GM19397 (cell line): ENCODE measurements around the gene WASF3.

Experiments
- ATAC-seq: cut with Tn5 transposase; IDR thresholded peaks from one replicate; pipeline ENCODE4 v1.9.1; 2021; ENCODE audit warnings: mild to moderate bottlenecking, moderate library complexity; ENCODE audit not compliant: unreplicated experiment

Gene WASF3, protein sequence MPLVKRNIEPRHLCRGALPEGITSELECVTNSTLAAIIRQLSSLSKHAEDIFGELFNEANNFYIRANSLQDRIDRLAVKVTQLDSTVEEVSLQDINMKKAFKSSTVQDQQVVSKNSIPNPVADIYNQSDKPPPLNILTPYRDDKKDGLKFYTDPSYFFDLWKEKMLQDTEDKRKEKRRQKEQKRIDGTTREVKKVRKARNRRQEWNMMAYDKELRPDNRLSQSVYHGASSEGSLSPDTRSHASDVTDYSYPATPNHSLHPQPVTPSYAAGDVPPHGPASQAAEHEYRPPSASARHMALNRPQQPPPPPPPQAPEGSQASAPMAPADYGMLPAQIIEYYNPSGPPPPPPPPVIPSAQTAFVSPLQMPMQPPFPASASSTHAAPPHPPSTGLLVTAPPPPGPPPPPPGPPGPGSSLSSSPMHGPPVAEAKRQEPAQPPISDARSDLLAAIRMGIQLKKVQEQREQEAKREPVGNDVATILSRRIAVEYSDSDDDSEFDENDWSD

DNA sequence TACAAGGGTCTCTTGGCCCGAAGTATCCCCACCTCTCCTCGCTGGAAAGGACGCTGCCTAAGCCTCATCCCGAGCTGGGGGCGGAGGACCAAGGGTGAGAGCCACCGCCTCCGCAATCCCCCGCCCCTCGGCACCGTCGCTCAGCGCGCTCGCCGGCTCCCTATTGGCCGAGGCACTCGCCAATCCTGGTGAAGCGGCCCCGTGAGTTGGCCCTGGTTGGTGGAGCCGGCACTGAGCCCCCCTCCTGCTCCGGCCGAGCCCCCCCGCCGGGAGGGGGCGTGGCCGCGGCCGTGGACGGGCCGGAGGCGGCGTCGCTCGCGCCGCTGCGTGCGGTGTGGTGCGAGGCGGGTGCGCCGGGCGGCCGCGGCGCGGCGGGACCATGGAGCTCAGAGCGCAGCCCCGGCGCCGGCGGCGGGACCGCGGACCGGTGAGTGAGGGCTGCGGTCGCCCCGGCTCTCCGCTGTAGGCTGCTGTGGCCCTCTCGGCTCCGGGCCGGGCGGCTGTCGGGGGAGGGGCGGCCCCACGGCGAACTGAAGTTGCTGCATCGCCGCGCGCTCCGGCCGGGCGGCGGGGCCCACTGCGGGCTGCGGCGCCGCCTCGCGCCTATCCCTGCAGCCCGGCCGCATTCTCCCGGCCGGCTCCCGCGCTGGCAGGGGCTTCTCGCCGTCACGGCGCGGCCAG lies at the start of gene WASF3:
Gene WASF3, plus strand, starts transcription at position 291 of the 681 bp plus-strand sequence. CDS start 84,588 bp downstream, outside the sequence.
- peak; percentile 95 for ATAC-seq

GRCh38 chr13:26508885-26509284 lies 48.6 kb upstream of the WASF3 start:
- no peak for ATAC-seq

GRCh38 chr13:26509491-26509890 lies 48.0 kb upstream of the WASF3 start:
- no peak for ATAC-seq

DNA sequence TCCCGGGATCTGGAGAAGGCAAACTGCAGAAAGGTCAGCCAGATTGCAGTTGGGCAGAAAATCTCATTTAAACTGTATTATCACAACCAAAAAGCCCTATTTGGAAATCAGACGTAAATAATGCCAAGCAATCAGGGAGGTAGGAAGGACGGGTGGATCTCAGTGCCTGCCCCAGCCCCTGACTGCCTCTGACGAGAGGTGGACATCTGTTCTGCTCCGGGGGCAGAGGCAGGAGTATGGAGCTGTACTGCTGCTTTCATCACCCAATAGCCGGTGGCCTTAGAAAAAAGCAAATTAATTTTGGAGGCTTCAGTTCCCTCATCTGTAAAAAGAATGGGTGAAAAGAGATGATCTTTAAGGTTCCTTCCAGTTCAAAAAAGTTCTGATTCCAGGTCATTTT lies 43.6 kb upstream of the WASF3 start:
- ATAC-seq = no peak

GRCh38 chr13:26515721-26516120 lies 41.8 kb upstream of the WASF3 start:
- no peak for ATAC-seq

DNA sequence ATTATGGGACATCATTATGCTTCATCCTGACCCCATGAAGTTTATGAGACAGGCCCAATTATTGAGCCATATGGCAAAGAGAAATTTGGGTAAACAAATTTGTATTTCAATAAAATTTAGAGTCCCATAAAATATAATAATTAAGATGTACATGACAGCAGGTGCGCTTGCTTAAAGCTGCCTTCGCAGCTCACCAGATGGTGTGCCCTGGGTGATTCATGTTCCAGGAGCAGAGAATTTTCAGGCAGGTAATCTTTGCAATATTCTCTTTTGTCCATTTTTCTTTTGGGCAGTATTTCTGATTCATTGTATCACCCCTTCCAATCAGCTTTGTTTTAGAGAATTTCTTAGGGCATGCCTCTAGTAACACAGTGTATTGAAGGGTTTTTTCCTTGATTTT lies 39.5 kb upstream of the WASF3 start:
- no peak for ATAC-seq

- no peak for ATAC-seq
Observed at GRCh38 chr13:26518451-26518959, 39.0 kb upstream of the WASF3 start.

DNA sequence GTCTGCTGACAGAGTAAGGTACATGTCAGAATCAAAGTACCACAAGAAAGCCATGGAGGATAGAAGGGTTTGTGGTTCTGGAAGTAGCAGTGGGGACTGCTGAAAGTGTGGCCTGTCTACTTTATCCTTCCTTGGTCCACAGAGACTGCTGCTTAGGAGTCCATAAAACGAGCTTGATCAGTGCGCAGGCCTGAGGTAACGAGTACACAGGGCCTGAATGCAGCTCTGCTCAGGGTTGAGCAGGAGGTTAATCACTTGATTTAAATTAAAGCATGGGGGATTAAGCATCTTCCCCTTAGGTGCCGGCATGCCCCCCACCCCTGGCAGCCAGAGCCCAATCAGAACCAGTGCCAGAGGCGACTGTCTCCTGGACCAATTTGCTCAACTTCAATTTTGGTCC lies 34.9 kb upstream of the WASF3 start:
- no peak for ATAC-seq

- ATAC-seq = no peak
Observed at GRCh38 chr13:26523007-26523406, 34.5 kb upstream of the WASF3 start.

DNA sequence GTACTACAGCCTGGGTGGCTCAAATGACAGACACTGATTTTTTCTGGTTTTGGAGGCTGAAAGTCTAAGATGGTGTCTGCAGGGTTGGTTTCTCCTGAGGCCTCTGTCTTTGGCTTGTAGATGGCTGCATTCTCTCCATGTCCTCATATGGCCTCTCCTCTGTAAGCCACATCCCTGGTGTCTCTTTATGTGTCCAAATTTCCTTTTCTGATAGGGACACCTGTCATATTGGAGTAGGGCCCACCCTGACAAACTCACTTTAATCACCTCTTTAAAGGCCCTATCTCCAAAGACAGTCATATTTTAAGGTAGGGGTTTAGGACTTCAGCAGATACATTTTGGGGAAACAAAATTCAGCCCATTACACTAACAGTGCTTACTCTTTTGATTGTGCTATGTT lies 32.0 kb upstream of the WASF3 start:
- ATAC-seq = no peak

GRCh38 chr13:26526702-26527216 lies 30.7 kb upstream of the WASF3 start:
- ATAC-seq = no peak

DNA sequence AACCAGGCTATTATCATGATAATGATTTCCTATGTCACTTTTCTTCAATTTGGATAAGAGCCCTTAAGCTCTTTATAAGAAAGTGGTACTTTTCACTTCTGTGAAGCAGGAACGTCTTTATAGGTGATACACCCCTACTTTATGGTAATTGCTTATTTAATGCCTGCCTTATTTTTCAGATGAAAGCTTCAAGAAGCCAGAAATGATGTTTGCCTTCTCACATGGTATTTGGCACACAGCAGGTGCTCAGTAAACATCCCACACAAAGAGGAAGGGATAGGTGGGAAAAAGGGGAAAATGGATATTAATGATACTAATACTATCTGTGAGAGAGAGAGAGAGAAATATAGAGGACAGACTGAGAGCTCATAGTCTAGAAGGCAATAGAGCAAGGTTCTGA lies 29.0 kb upstream of the WASF3 start:
- no peak for ATAC-seq

- ATAC-seq = no peak
Observed at GRCh38 chr13:26529441-26529840, 28.0 kb upstream of the WASF3 start.

GRCh38 chr13:26531742-26532141 lies 25.7 kb upstream of the WASF3 start:
- no peak for ATAC-seq

DNA sequence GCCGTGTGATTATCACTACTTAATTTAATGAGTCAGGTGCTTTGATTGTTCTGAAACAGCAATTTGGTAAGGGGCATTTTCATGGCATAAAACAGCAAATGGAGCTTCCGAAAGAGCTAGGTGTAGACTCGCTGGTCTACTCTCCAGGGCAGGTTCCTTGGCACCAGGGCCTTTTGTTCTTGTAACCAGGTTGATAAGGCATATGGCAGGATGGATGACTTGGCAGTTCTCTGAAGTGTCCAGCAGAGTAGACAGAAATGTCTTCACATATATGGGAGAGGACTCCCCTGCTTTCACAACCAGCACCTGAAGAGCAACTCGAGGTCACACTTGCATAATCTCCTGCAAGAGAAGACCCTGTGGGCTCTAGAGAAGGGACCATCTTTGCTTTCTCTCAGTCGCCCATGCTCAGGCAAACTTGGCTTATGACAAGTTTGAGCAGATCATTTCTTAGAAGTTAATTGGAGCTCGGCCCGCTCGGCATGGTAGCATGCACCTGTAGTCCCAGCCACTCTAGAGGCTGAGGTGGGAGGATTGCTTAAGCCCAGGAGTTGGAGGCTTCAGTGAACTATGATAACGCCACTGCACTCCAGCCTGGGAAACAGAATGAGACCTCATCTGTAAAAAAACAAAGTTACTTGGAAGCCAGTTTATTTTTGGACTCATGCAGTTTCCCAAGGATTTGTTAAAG lies 23.3 kb upstream of the WASF3 start:
- ATAC-seq = no peak

- no peak for ATAC-seq
Observed at GRCh38 chr13:26538363-26539317, 18.8 kb upstream of the WASF3 start.

DNA sequence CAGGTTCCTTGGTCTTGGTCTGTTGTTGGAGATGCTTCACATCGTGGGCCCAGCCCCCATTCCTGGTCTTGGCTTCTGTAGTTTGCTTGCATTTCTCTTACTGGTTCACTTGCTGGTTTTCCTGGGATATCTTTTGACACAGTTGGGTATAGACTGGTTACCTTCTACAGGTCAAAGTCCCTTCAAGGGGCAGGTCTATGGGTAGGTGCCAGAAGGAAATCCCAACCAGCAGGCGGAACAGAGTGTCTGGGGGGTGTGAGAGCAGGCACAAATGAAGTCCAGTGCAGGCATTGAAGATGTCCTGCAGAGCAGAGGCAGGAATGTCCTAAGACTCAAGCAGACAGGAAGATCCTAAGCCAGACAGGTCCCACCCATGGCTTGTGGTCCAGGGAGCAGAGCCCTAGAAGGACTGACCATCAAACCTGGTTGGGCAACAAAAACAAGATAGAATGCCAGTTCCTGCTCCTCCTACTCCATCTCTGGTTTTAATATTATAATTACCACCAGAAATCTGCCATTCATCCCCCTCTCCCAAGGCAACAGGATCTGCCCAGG lies 17.7 kb upstream of the WASF3 start:
- ATAC-seq = no peak

DNA sequence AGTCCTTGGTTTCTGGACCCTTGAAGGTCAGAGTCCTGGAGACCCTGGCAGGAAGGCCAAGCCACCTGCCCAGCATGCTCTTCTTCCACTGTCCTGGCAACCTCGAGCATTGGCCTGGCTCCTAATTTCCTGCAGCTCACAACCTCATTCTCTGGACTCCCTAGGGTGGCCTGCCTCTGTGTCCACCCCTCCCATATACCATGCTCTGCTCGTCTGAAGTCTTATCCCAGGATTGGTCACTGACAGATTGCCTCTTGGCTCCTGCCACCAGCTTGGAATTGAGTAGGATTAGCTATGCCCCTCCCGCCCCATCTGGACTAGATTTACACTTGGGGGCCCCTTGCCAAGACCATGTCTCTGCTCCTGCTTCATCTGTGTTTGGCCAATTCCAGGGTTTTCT lies 17.1 kb upstream of the WASF3 start:
- ATAC-seq = no peak

DNA sequence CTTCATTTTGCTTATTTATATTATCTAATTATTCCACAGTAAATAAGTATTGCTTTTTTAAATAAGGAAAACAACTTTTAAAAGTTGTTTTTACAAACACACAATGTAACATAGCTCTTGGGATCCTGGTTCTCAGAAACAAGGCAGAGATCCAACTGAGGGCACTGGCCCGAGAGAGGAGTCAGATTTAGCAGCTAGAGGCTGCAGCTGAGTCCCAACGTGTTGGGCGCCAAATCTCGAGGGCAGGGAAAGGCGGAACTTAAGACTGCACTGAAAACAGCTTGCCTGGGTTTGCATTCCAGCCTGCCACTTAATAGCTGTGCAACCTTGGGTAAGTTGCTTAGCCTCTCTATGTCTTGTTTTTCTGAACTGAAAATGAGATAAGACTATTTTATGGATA lies 16.4 kb upstream of the WASF3 start:
- no peak for ATAC-seq
